Stimulated activated CD8-positive, alpha-beta memory T cell treated with anti-CD3 and anti-CD28 coated beads, Interleukin-4, amount 100 ng/mL, for 1 hour (primary cell): ENCODE results near the gene CELSR3.

Source experiments
- DNase-seq, 2 donors: peaks; one replicate each; pipeline ENCODE4 v3.0.0-alpha.2; 2020; ENCODE audit warnings: low read depth in 2 of 2, low spot score in 1 of 2

Gene CELSR3

GRCh38 chr3:48636149-48636655, 26.5 kb downstream of the CELSR3 start:
- no peak for DNase-seq

GRCh38 chr3:48635222-48636021, 27.3 kb downstream of the CELSR3 start, which contains the start of gene SLC26A6:
Gene SLC26A6 (minus strand): TSS chr3:48635461. CDS start chr3:48635393, 68 bp downstream.
- peak; percentile 81 to 84 for DNase-seq

- peak in 1 of 2 donors; percentile 32 for DNase-seq
Measured at GRCh38 chr3:48634661-48635221, 27.9 kb downstream of the CELSR3 start.

- DNase-seq: no peak
Measured at GRCh38 chr3:48633743-48634142, 28.9 kb downstream of the CELSR3 start.

- no peak for DNase-seq
Measured at GRCh38 chr3:48633256-48633655, 29.4 kb downstream of the CELSR3 start.

- no peak for DNase-seq
Measured at GRCh38 chr3:48631516-48632448, 30.9 kb downstream of the CELSR3 start.

GRCh38 chr3:48630833-48631232, 31.9 kb downstream of the CELSR3 start:
- DNase-seq: no peak

GRCh38 chr3:48630407-48630806, 32.3 kb downstream of the CELSR3 start:
- DNase-seq: no peak

- no peak for DNase-seq
Measured at GRCh38 chr3:48629894-48630293, 32.8 kb downstream of the CELSR3 start.

- DNase-seq: no peak
Measured at GRCh38 chr3:48628277-48629017, 34.2 kb downstream of the CELSR3 start.

GRCh38 chr3:48625600-48625999, 37.1 kb downstream of the CELSR3 start:
- DNase-seq: no peak

- no peak for DNase-seq
Measured at GRCh38 chr3:48624767-48625166, 37.9 kb downstream of the CELSR3 start.

GRCh38 chr3:48623851-48624547, 38.7 kb downstream of the CELSR3 start:
- DNase-seq: no peak

- no peak for DNase-seq
Measured at GRCh38 chr3:48621461-48621869, 41.2 kb downstream of the CELSR3 start, which contains the start of gene TMEM89. Gene TMEM89 (minus strand): TSS chr3:48621769. CDS start chr3:48621756, 13 bp downstream.

- DNase-seq: no peak
Measured at GRCh38 chr3:48619541-48620524, 42.9 kb downstream of the CELSR3 start.

GRCh38 chr3:48617559-48617958, 45.1 kb downstream of the CELSR3 start:
- DNase-seq: no peak

- DNase-seq: no peak
Measured at GRCh38 chr3:48614044-48614443, 48.6 kb downstream of the CELSR3 start.

- DNase-seq: no peak
Measured at GRCh38 chr3:48612309-48612708, 50.4 kb downstream of the CELSR3 start.
